Measurements from ENCODE around the gene MBD6. TPM values are rescaled to one million over a fixed set of nuclear protein-coding genes. Genes with fewer than 3 reads are reported as not detected.
"Not testable (repeated sequence)": the region's sequence is repeated elsewhere in the genome, so short reads cannot be mapped to it uniquely, and the experiment has no call there.

The MBD6 gene
- total RNA-seq, 1 donor from 2014 or later: 10.0 TPM

GRCh38 chr12:57560516-57560915 is 37.9 kb downstream of the MBD6 start:
- no peak for TF ChIP-seq CTCF (IDR thresholded peaks at IDR 0.05; ENCODE audit: insufficient read depth, low read length, poor library complexity, severe bottlenecking)
- H3K27me3 ChIP-seq (ENCODE audit: control insufficient read depth, insufficient read depth, low read length): no peaks in the 10 kb centered on the region
- no peak for DNase-seq (ENCODE audit: low read depth)
- H3K4me3 ChIP-seq (ENCODE audit: low read depth, low read length): no peak overlapping the region
- H3K36me3 ChIP-seq (ENCODE audit: control insufficient read depth, insufficient read depth, low read length): no peaks in the 10 kb centered on the region

DNA sequence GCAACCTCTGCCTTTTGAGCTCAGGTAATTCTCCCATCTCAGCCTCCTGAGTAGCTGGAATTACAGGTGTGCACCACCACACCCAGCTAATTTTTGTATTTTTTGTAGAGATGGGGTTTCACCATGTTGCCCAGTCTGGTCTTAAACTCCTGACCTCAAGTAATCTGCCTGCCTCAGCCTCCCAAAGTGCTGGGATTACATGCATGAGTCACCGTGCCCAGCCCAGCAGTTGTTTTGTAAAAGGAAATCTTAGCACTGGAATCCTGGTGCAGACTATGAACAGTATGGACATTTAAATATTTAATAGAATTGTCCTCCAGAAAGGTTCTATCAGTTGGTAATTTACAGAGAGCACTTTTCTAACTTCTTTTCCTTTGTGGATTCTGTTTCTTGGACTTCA is 38.5 kb downstream of the MBD6 start:
- not testable (repeated sequence) for DNase-seq (ENCODE audit: low read depth); H3K4me3 ChIP-seq (ENCODE audit: low read depth, low read length)

DNA sequence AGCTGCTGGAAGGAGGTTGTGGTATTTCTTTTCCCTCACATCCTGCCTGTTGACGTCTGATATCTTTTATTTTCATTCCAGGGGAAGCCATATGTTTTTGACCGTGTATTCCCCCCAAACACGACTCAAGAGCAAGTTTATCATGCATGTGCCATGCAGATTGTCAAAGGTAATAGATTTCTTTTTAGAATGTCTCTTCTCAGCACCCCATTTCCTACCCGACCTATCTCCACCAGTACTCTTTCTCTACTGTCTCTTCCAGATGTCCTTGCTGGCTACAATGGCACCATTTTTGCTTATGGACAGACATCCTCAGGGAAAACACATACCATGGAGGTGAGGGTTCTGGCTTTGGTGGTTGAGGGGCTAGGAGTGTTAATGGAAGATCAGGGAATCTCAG is 40.7 kb downstream of the MBD6 start:
- H3K27me3 ChIP-seq (ENCODE audit: control insufficient read depth, insufficient read depth, low read length): no peaks in the 10 kb centered on the region
- DNase-seq (ENCODE audit: low read depth): no peak
- H3K36me3 ChIP-seq (ENCODE audit: control insufficient read depth, insufficient read depth, low read length): no peaks in the 10 kb centered on the region
- no peak for TF ChIP-seq CTCF (IDR thresholded peaks at IDR 0.05; ENCODE audit: insufficient read depth, low read length, poor library complexity, severe bottlenecking)
- H3K4me3 ChIP-seq (ENCODE audit: low read depth, low read length): no peak overlapping the region

More for the DNA sequence above, 38.5 kb downstream of the MBD6 start:
- not testable (repeated sequence) for H3K36me3 ChIP-seq (ENCODE audit: control insufficient read depth, insufficient read depth, low read length); H3K27me3 ChIP-seq (ENCODE audit: control insufficient read depth, insufficient read depth, low read length)

GRCh38 chr12:57564178-57564740 is 41.6 kb downstream of the MBD6 start:
- Histone ChIP-seq H3K36me3 (ENCODE audit: control insufficient read depth, insufficient read depth, low read length) (no peaks in the 10 kb centered on the region), H3K4me3 (ENCODE audit: low read depth, low read length) (no peak overlapping the region), H3K27me3 (ENCODE audit: control insufficient read depth, insufficient read depth, low read length) (no peaks in the 10 kb centered on the region)
- no peak for TF ChIP-seq CTCF (IDR thresholded peaks at IDR 0.05; ENCODE audit: insufficient read depth, low read length, poor library complexity, severe bottlenecking)
- DNase-seq (ENCODE audit: low read depth): no peak

GRCh38 chr12:57568838-57569237 is 46.2 kb downstream of the MBD6 start:
- TF ChIP-seq CTCF (IDR thresholded peaks at IDR 0.05; ENCODE audit: insufficient read depth, low read length, poor library complexity, severe bottlenecking): no peak
- peaks cover 1% of the 10 kb centered on the region for H3K36me3 ChIP-seq (ENCODE audit: control insufficient read depth, insufficient read depth, low read length)
- no peak overlapping the region for H3K4me3 ChIP-seq (ENCODE audit: low read depth, low read length)
- H3K27me3 ChIP-seq (ENCODE audit: control insufficient read depth, insufficient read depth, low read length): no peaks in the 10 kb centered on the region
- no peak for DNase-seq (ENCODE audit: low read depth)

- DNase-seq (ENCODE audit: low read depth): no peak
- no peak for TF ChIP-seq CTCF (IDR thresholded peaks at IDR 0.05; ENCODE audit: insufficient read depth, low read length, poor library complexity, severe bottlenecking)
- Histone ChIP-seq H3K27me3 (ENCODE audit: control insufficient read depth, insufficient read depth, low read length) (no peaks in the 10 kb centered on the region), H3K36me3 (ENCODE audit: control insufficient read depth, insufficient read depth, low read length) (peaks cover 1% of the 10 kb centered on the region), H3K4me3 (ENCODE audit: low read depth, low read length) (no peak overlapping the region)
Observed at GRCh38 chr12:57569858-57570257, 47.2 kb downstream of the MBD6 start.

GRCh38 chr12:57570438-57570837 is 47.8 kb downstream of the MBD6 start:
- not testable (repeated sequence) for H3K4me3 ChIP-seq (ENCODE audit: low read depth, low read length); H3K36me3 ChIP-seq (ENCODE audit: control insufficient read depth, insufficient read depth, low read length); DNase-seq (ENCODE audit: low read depth); H3K27me3 ChIP-seq (ENCODE audit: control insufficient read depth, insufficient read depth, low read length)

Data from kidney epithelial cell (primary cell).